GM23338 (cell line): ENCODE data around the gene EZH2. TPM values are rescaled to one million over a fixed set of nuclear protein-coding genes. Genes with fewer than 3 reads are reported as not detected.

ENCODE experiments used
- ATAC-seq: fragments of 200-7000 bp; cut with Tn5 transposase; 3 replicates; pipeline ENCODE4 v1.9.1; 2020
- DNase-seq: peaks from one replicate; pipeline ENCODE4 v3.0.0-alpha.2; 2015; ENCODE audit warnings: low spot score
- H2AFZ ChIP-seq: fragments of 200-600 bp; sonication (generic); 2 replicates; pipeline ENCODE4 v1.8.0; 2016; ENCODE audit warnings: antibody characterized with exemption, mild to moderate bottlenecking, moderate library complexity
- H3F3A ChIP-seq: fragments of 200-600 bp; sonication (generic); replicated peaks from 2 replicates; pipeline ENCODE4 v1.8.0; 2017; ENCODE audit warnings: antibody characterized with exemption, mixed run types, low read depth
- H3K27ac ChIP-seq: fragments of 200-600 bp; sonication (generic); 2 replicates; pipeline ENCODE4 v1.6.1; 2016; ENCODE audit warnings: low read depth
- H3K27me3 ChIP-seq: fragments of 200-600 bp; sonication (generic); 2 replicates; pipeline ENCODE4 v1.8.0; 2016; ENCODE audit warnings: mild to moderate bottlenecking, mixed run types, moderate library complexity; ENCODE audit not compliant: insufficient read depth
- H3K36me3 ChIP-seq: fragments of 200-600 bp; sonication (generic); 2 replicates; pipeline ENCODE4 v1.8.0; 2016; ENCODE audit warnings: mild to moderate bottlenecking; ENCODE audit not compliant: insufficient read depth
- H3K4me1 ChIP-seq: fragments of 200-600 bp; sonication (generic); 2 replicates; pipeline ENCODE4 v1.8.0; 2016; ENCODE audit warnings: mild to moderate bottlenecking, moderate library complexity; ENCODE audit not compliant: insufficient read depth
- H3K4me2 ChIP-seq: fragments of 200-600 bp; sonication (generic); 2 replicates; pipeline ENCODE4 v1.7.1; 2017; ENCODE audit warnings: mixed run types
- H3K4me3 ChIP-seq: fragments of 200-600 bp; sonication (generic); 2 replicates; pipeline ENCODE4 v1.6.1; 2016; ENCODE audit warnings: mixed run types
- H3K79me2 ChIP-seq: fragments of 200-600 bp; sonication (generic); replicated peaks from 2 replicates; pipeline ENCODE4 v1.8.0; 2017; ENCODE audit warnings: mild to moderate bottlenecking; ENCODE audit not compliant: insufficient read depth
- H3K9me2 ChIP-seq: fragments of 200-600 bp; sonication (generic); 2 replicates; pipeline ENCODE4 v1.8.0; 2017; ENCODE audit not compliant: insufficient read depth
- H4K20me1 ChIP-seq: fragments of 200-600 bp; sonication (generic); replicated peaks from 2 replicates; pipeline ENCODE4 v1.8.0; 2017; ENCODE audit warnings: mild to moderate bottlenecking; ENCODE audit not compliant: insufficient read depth
- H3K27ac Mint-ChIP-seq: 2 replicates; pipeline ENCODE4 v1.8.0; 2020; ENCODE audit warnings: inconsistent platforms, mild to moderate bottlenecking, moderate library complexity, mixed read lengths
- H3K27me3 Mint-ChIP-seq: 3 replicates; pipeline ENCODE4 v1.8.0; 2022; ENCODE audit warnings: low read depth, mild to moderate bottlenecking, moderate library complexity, mixed read lengths, inconsistent platforms; ENCODE audit not compliant: insufficient read depth, poor library complexity
- H3K36me3 Mint-ChIP-seq: 3 replicates; pipeline ENCODE4 v1.8.0; 2021; ENCODE audit warnings: low read depth, mild to moderate bottlenecking, inconsistent platforms, moderate library complexity, mixed read lengths
- H3K4me1 Mint-ChIP-seq: 3 replicates; pipeline ENCODE4 v1.8.0; 2020; ENCODE audit warnings: mild to moderate bottlenecking, inconsistent platforms, mixed read lengths
- H3K4me3 Mint-ChIP-seq: 3 replicates; pipeline ENCODE4 v1.8.0; 2021; ENCODE audit warnings: moderate library complexity, mild to moderate bottlenecking, inconsistent platforms, mixed read lengths
- H3K9me3 Mint-ChIP-seq: 3 replicates; pipeline ENCODE4 v1.8.0; 2020; ENCODE audit warnings: moderate library complexity, mild to moderate bottlenecking, inconsistent platforms, mixed read lengths
- CREB1 ChIP-seq: fragments of 250-450 bp; sonication (Bioruptor Pico); IDR thresholded peaks from 2 replicates; pipeline ENCODE4 v1.5.0; 2020; ENCODE audit warnings: low read depth, mild to moderate bottlenecking, moderate library complexity
- CTCF ChIP-seq, 2 experiments: fragments of 200-600 bp in 1 of 2; sonication (generic) in 1 of 2; conservative IDR thresholded peaks; 2 replicates each; pipeline versions ENCODE4 v1.5.1 to v1.6.1; 2016 to 2017; ENCODE audit warnings: antibody characterized with exemption in 2 of 2, low read depth in 2 of 2, mild to moderate bottlenecking in 2 of 2, moderate library complexity in 1 of 2
- ETS1 ChIP-seq: IDR thresholded peaks from 2 replicates; pipeline ENCODE4 v1.6.1; 2016; ENCODE audit warnings: antibody characterized with exemption
- EZH2 ChIP-seq: fragments of 200-600 bp; sonication (generic); IDR thresholded peaks from one replicate; pipeline ENCODE4 v1.8.0; 2017; ENCODE audit warnings: antibody characterized with exemption, mild to moderate bottlenecking, low read depth; ENCODE audit not compliant: unreplicated experiment
- EZH2phosphoT487 ChIP-seq: fragments of 200-600 bp; sonication (generic); IDR thresholded peaks from one replicate; pipeline ENCODE4 v1.8.1; 2018; ENCODE audit warnings: antibody characterized with exemption; ENCODE audit not compliant: unreplicated experiment
- JUNB ChIP-seq: IDR thresholded peaks from one replicate; pipeline ENCODE4 v1.6.1; 2016; ENCODE audit warnings: antibody characterized with exemption; ENCODE audit not compliant: unreplicated experiment
- NANOG ChIP-seq: IDR thresholded peaks from 2 replicates; pipeline ENCODE4 v1.6.1; 2016; ENCODE audit warnings: antibody characterized with exemption, borderline replicate concordance
- POLR2AphosphoS5 ChIP-seq: IDR thresholded peaks from 2 replicates; pipeline ENCODE4 v1.6.1; 2016; ENCODE audit warnings: antibody characterized with exemption, low read depth
- REST ChIP-seq: IDR thresholded peaks from one replicate; pipeline ENCODE4 v1.6.1; 2018; ENCODE audit warnings: antibody characterized with exemption; ENCODE audit not compliant: unreplicated experiment
- STAT1 ChIP-seq: IDR thresholded peaks from one replicate; pipeline ENCODE4 v1.6.1; 2016; ENCODE audit warnings: antibody characterized with exemption; ENCODE audit not compliant: unreplicated experiment
- ZNF114 ChIP-seq: fragments of 250-450 bp; sonication (Bioruptor Pico); IDR thresholded peaks from 2 replicates; pipeline ENCODE4 v1.5.0; 2020; ENCODE audit warnings: mild to moderate bottlenecking, moderate library complexity
- ZNF331 ChIP-seq: fragments of 250-450 bp; sonication (Bioruptor Pico); IDR thresholded peaks from 2 replicates; pipeline ENCODE4 v1.5.0; 2020; ENCODE audit warnings: low read depth, mild to moderate bottlenecking, moderate library complexity
- ZNF462 ChIP-seq: fragments of 250-450 bp; sonication (Bioruptor Pico); IDR thresholded peaks from 2 replicates; pipeline ENCODE4 v1.5.0; 2020; ENCODE audit warnings: mild to moderate bottlenecking, moderate library complexity
- polyA plus RNA-seq: library from polyadenylated mRNA; unstranded; fragments of >200 nt; fragmentation: Nextera tagmentation; extraction: Ambion mirVana; gene quantifications from 2 replicates; pipeline ENCODE4 v1.2.1, GENCODE V29; 2016
- total RNA-seq: library from RNA; depleted of rRNA; stranded (reverse); fragments of >200 nt; shearing (Covaris generic); gene quantifications from 2 replicates; pipeline ENCODE4 v1.2.3, GENCODE V29; 2014

EZH2 gene
- total and polyA plus RNA-seq, 2 experiments from 2014 or later, result 33.9 to 38.6 TPM

GRCh38 chr7:148824864-148825263 lies 59.2 kb downstream of the EZH2 start:
- Histone ChIP-seq H3K79me2 (no peaks in the 10 kb centered on the region; the same call in 1 of the 2 replicates), H3K4me3 (no peak overlapping the region), H3K27me3 (no peaks in the 10 kb centered on the region), H3F3A (no peaks in the 10 kb centered on the region), H4K20me1 (no peaks in the 10 kb centered on the region), H3K27ac (no peak overlapping the region), H3K36me3 (peaks cover 22% of the 10 kb centered on the region; the same call in 1 of the 2 replicates), H3K9me2 (no peaks in the 10 kb centered on the region), H3K4me1 (0 out of 2 replicates have a peak, but pooled peaks cover 7% of the 10 kb centered on the region), H2AFZ (no peak overlapping the region), H3K4me2 (no peak overlapping the region)
- ATAC-seq (no peak), DNase-seq (no peak)
- H3K36me3 Mint-ChIP-seq, result peaks cover 26% of the 10 kb centered on the region; the same call in 2 of the 3 replicates
- no peaks in the 10 kb centered on the region for H3K27me3 Mint-ChIP-seq
- no peaks in the 10 kb centered on the region for H3K9me3 Mint-ChIP-seq
- no peak for TF ChIP-seq ETS1
- TF ChIP-seq EZH2, result no peak
- TF ChIP-seq CTCF (conservative IDR thresholded peaks at IDR 0.05; ENCODE audit: low read depth in 2 of 2), result no peak
- no peak for TF ChIP-seq JUNB
- TF ChIP-seq ZNF462 (CRISPR knock-in tag), result no peak
- TF ChIP-seq ZNF114, result no peak
- no peak for TF ChIP-seq STAT1
- no peak for TF ChIP-seq NANOG
- TF ChIP-seq REST, result no peak
- TF ChIP-seq CREB1 (CRISPR knock-in tag), result no peak
- no peak for TF ChIP-seq EZH2phosphoT487
- no peak for TF ChIP-seq POLR2AphosphoS5
- no peak for TF ChIP-seq ZNF331 (CRISPR knock-in tag)
- H3K27ac Mint-ChIP-seq, result no peak overlapping the region
- H3K4me3 Mint-ChIP-seq, result no peak overlapping the region
- peaks cover 8% of the 10 kb centered on the region; the same call in 2 of the 3 replicates for H3K4me1 Mint-ChIP-seq
